Measurements from ENCODE around the gene PDCD2.
A peak's percentile ranks its signal among the peaks of the same experiment; 100 is the strongest.

DNA sequence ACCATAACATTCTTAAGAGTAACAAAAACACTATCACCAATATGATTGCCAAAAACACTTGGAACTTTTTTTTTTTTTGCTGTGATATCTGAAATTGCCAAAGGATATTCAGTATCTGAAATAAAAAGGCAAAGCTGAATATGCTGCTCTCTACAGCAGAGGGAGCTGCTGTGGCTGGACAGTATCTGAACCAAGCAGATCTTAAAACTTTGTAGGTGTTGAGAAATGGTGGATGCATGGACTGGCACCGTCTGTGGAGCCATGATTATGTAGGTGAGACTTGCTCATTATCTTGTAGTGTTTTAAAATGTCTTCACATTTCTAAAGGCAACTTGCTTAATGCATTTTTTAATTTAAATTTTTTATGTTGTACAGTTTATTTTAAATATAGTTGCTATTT is 9.2 kb downstream of the PDCD2 start:
- TF ChIP-seq, protein P1, sequence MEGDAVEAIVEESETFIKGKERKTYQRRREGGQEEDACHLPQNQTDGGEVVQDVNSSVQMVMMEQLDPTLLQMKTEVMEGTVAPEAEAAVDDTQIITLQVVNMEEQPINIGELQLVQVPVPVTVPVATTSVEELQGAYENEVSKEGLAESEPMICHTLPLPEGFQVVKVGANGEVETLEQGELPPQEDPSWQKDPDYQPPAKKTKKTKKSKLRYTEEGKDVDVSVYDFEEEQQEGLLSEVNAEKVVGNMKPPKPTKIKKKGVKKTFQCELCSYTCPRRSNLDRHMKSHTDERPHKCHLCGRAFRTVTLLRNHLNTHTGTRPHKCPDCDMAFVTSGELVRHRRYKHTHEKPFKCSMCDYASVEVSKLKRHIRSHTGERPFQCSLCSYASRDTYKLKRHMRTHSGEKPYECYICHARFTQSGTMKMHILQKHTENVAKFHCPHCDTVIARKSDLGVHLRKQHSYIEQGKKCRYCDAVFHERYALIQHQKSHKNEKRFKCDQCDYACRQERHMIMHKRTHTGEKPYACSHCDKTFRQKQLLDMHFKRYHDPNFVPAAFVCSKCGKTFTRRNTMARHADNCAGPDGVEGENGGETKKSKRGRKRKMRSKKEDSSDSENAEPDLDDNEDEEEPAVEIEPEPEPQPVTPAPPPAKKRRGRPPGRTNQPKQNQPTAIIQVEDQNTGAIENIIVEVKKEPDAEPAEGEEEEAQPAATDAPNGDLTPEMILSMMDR (IDR thresholded peaks at IDR 0.05) = peak; percentile 30
- TF ChIP-seq EZH2 (IDR thresholded peaks at IDR 0.05) (no peak), EZH2phosphoT487 (IDR thresholded peaks at IDR 0.05) (no peak)

All from neural progenitor cell (in vitro differentiated cells).